Stomach smooth muscle (tissue), 2 donors: Measurements from ENCODE around the gene DLG2.
"Not testable (repeated sequence)": the region's sequence is repeated elsewhere in the genome, so short reads cannot be mapped to it uniquely, and the experiment has no call there.

Source experiments
- H3K27ac ChIP-seq: one replicate; pipeline ENCODE4 v1.7.0; 2013; ENCODE audit warnings: mild to moderate bottlenecking, low read length, inconsistent platforms
- H3K27me3 ChIP-seq, 2 donors: one replicate each; pipeline ENCODE4 v1.7.0; 2013; ENCODE audit warnings: low read length in 2 of 2; ENCODE audit not compliant: insufficient read depth in 2 of 2, control insufficient read depth in 1 of 2
- H3K36me3 ChIP-seq, 2 donors: one replicate each; pipeline ENCODE4 v1.7.0; 2013; ENCODE audit warnings: low read length in 2 of 2; ENCODE audit not compliant: control insufficient read depth in 2 of 2, insufficient read depth in 2 of 2
- H3K4me1 ChIP-seq: one replicate; pipeline ENCODE4 v1.7.0; 2013; ENCODE audit warnings: low read length; ENCODE audit not compliant: control insufficient read depth, insufficient read depth
- H3K4me3 ChIP-seq, 2 donors: one replicate each; pipeline ENCODE4 v1.7.0; 2013; ENCODE audit warnings: low read length in 2 of 2
- H3K9ac ChIP-seq, 2 donors: one replicate each; pipeline ENCODE4 v1.7.0; 2013; ENCODE audit warnings: low read length in 2 of 2, mild to moderate bottlenecking in 1 of 2
- H3K9me3 ChIP-seq, 2 donors: one replicate each; pipeline ENCODE4 v1.7.0; 2013; ENCODE audit warnings: low read length in 2 of 2; ENCODE audit not compliant: control insufficient read depth in 2 of 2
- donor health status: healthy.
- donor health status: Pancreatic carcinoma.

Gene DLG2

GRCh38 chr11:84853841-84854497, 773.2 kb downstream of the DLG2 start:
- Histone ChIP-seq H3K36me3 (no peaks in the 10 kb centered on the region), H3K9ac (no peak overlapping the region), H3K4me1 (no peaks in the 10 kb centered on the region), H3K4me3 (no peak overlapping the region), H3K27me3 (no peaks in the 10 kb centered on the region), H3K27ac (no peak overlapping the region), H3K9me3 (no peaks in the 10 kb centered on the region)

- no peaks in the 10 kb centered on the region for H3K27me3 ChIP-seq
- H3K36me3 ChIP-seq: no peaks in the 10 kb centered on the region
- H3K4me3 ChIP-seq: no peak overlapping the region
- H3K9me3 ChIP-seq: no peaks in the 10 kb centered on the region
- no peak overlapping the region for H3K27ac ChIP-seq
- no peak overlapping the region for H3K9ac ChIP-seq
- H3K4me1 ChIP-seq: no peaks in the 10 kb centered on the region
Observed at GRCh38 chr11:84847842-84848241, 779.3 kb downstream of the DLG2 start.

- H3K27me3 ChIP-seq, H3K4me1 ChIP-seq, H3K27ac ChIP-seq, H3K36me3 ChIP-seq, H3K9me3 ChIP-seq, H3K4me3 ChIP-seq, H3K9ac ChIP-seq: not testable (repeated sequence)
Observed at GRCh38 chr11:84840201-84840600, 786.9 kb downstream of the DLG2 start.

GRCh38 chr11:84837402-84838069, 789.6 kb downstream of the DLG2 start:
- Histone ChIP-seq H3K9ac (no peak overlapping the region), H3K9me3 (no peaks in the 10 kb centered on the region), H3K27me3 (no peaks in the 10 kb centered on the region), H3K36me3 (no peaks in the 10 kb centered on the region), H3K27ac (no peak overlapping the region), H3K4me3 (no peak overlapping the region), H3K4me1 (no peaks in the 10 kb centered on the region)

DNA sequence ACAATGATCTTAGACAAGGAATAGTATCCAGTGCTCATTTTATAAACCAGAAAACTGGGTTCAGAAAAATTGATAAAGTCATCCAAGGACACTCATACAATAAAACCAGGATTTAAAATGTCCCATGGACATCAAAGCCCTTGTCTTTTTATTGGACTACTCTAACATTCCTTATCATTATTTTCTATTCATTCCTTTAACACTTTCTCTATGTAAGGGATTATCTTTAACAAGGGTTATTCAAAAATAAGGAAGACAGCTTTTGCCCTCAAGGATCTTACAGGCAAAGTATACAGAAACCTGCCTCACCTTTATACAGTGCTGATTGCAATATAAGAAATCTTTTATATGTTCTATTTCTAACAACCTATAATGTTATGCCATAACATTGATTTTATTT, 790.8 kb downstream of the DLG2 start:
- Histone ChIP-seq H3K27me3 (no peaks in the 10 kb centered on the region), H3K9ac (no peak overlapping the region), H3K4me3 (no peak overlapping the region), H3K4me1 (no peaks in the 10 kb centered on the region), H3K9me3 (no peaks in the 10 kb centered on the region), H3K36me3 (no peaks in the 10 kb centered on the region), H3K27ac (no peak overlapping the region)

DNA sequence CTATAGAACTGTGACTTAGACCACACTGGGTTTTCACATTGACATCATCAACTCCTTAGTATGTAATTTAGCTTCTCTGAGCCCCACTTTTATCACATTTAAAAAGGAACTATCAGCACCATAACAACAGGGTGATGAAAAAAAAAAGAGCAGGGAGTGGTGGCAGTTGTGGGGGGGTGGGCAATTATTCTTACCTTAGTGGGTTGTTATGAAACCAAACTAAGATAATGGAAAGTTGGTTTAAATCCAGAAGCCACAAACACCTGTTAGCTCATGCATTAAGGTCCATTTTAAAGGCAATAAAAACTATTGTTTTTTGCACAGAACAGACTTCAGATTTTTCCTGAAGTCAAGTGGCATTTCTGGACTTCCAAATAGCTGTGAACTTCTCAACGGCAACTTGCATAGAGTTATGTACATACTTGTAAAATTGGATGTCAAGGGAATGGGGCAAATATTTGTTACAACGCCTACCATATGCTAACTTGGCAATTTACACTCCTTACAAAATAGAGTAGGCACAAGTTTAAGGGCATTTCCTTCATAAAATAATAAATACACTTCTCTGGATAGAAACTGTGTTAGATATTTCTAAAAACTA, 793.6 kb downstream of the DLG2 start:
- no peaks in the 10 kb centered on the region for H3K27me3 ChIP-seq
- no peaks in the 10 kb centered on the region for H3K9me3 ChIP-seq
- H3K27ac ChIP-seq: no peak overlapping the region
- H3K36me3 ChIP-seq: no peaks in the 10 kb centered on the region
- no peak overlapping the region for H3K4me3 ChIP-seq
- H3K4me1 ChIP-seq: no peaks in the 10 kb centered on the region
- no peak overlapping the region for H3K9ac ChIP-seq

GRCh38 chr11:84830372-84830771, 796.8 kb downstream of the DLG2 start:
- Histone ChIP-seq H3K27me3 (no peaks in the 10 kb centered on the region), H3K4me3 (no peak overlapping the region), H3K9me3 (no peaks in the 10 kb centered on the region), H3K4me1 (no peaks in the 10 kb centered on the region), H3K9ac (no peak overlapping the region), H3K27ac (no peak overlapping the region), H3K36me3 (no peaks in the 10 kb centered on the region)

DNA sequence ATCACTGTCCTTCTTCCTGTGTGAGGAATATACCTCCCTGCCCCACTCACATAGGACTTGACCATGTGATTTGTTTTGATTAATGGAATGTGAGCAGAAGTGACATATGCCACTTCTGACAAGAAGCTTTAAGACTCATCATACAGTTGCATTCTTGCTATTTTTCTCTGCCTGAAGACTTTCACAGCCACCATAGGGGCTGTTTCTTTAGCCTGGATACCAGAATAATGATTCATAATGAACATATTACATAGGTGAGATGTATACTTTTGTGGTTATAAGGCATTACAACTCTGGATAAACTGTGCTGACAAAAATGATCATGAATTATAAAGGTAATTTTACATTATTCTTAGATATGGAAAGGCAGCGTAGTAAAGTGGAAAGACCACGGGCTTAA, 798.0 kb downstream of the DLG2 start:
- Histone ChIP-seq H3K36me3 (no peaks in the 10 kb centered on the region), H3K4me3 (no peak overlapping the region), H3K9ac (no peak overlapping the region), H3K27me3 (no peaks in the 10 kb centered on the region), H3K27ac (no peak overlapping the region), H3K9me3 (no peaks in the 10 kb centered on the region), H3K4me1 (no peaks in the 10 kb centered on the region)

DNA sequence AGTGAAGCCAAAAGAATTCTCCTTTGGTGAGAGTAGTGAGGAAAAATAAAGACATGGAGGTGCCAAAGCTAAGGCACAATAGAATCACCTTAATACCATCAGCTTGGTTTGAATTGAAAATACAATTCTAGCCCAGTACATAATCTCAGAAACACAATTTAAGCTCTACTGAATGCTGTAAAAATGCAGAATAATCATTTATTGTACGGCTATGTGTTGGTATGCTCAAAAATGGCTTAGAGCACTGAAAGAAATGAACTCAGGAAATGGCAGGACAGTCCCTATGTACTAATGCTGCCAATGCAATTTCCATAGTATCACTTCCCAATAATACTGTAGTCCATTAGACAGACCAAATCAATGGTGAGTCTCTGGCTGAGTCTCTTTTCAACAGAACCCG, 798.5 kb downstream of the DLG2 start:
- no peaks in the 10 kb centered on the region for H3K27me3 ChIP-seq
- no peaks in the 10 kb centered on the region for H3K9me3 ChIP-seq
- H3K4me1 ChIP-seq: no peaks in the 10 kb centered on the region
- no peak overlapping the region for H3K4me3 ChIP-seq
- H3K27ac ChIP-seq: no peak overlapping the region
- H3K36me3 ChIP-seq: no peaks in the 10 kb centered on the region
- H3K9ac ChIP-seq: no peak overlapping the region

DNA sequence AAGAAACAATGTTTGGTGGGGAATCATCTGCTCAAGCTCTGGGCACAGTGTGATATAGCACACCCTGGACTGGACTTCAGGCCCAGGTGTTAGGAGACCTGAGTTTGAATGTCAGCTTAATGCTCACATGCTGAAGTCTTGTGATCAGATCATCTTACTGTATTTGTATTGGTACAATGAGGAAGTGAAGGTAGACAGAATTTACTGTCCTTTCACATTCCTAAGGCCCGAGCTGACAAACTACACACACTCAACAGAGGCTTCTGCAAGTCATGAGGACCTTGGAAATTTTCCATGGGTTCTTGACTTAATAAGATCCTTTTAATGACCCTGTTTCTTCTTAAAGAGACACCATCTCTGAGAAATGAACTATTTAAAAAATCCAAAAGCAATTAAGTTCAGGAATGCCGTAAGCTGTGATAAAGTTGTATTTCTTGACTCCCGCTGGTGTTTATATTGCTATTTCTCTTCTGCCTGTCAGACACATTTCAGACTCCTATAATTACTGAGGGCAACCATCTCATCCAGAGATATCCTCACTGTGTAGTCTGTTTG, 802.0 kb downstream of the DLG2 start:
- Histone ChIP-seq H3K27ac (no peak overlapping the region), H3K9ac (no peak overlapping the region), H3K36me3 (no peaks in the 10 kb centered on the region), H3K4me1 (no peaks in the 10 kb centered on the region), H3K4me3 (no peak overlapping the region), H3K27me3 (no peaks in the 10 kb centered on the region), H3K9me3 (no peaks in the 10 kb centered on the region)

DNA sequence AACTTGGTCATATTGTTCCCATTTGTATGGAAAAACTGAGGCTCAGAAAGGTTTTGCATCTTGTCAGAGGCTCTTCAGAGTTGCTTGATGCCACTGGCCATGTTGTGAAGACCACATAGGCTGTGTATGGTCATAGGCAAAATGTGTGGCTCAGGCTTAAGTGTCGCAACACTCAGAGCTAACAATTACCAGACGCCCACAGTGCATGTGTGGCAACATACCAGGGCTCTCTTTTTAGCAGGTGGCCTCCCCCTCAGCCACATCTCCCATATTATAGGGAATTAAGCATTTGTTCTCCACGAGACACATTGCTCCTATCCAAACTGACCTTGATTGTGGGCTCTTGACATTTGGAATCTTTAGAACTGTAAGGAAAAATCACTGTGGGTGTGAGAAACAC, 802.5 kb downstream of the DLG2 start:
- Histone ChIP-seq H3K27me3 (no peaks in the 10 kb centered on the region), H3K4me3 (no peak overlapping the region), H3K9me3 (no peaks in the 10 kb centered on the region), H3K9ac (no peak overlapping the region), H3K36me3 (no peaks in the 10 kb centered on the region), H3K4me1 (no peaks in the 10 kb centered on the region), H3K27ac (no peak overlapping the region)
